Right ventricle myocardium superior (tissue), 1 donor: ENCODE data around the gene SLC35F6. TPM values are rescaled to one million over a fixed set of nuclear protein-coding genes. Genes with fewer than 3 reads are reported as not detected.
A peak's percentile ranks its signal among the peaks of the same experiment; 100 is the strongest.
"Not testable (repeated sequence)": the region's sequence is repeated elsewhere in the genome, so short reads cannot be mapped to it uniquely, and the experiment has no call there.

Experiments
- ATAC-seq: fragments of 200-7000 bp; cut with Tn5 transposase; one replicate; pipeline ENCODE4 v1.9.1; 2020; ENCODE audit warnings: mild to moderate bottlenecking; ENCODE audit not compliant: poor library complexity
- DNase-seq: peaks from one replicate; pipeline ENCODE4 v3.0.0-alpha.2; 2020
- intact Hi-C: fragments of 100-400 bp; cut with DNase I; formaldehyde crosslinking; loops from one replicate; pipeline ENCODE4 v1.11.2; 2022
- total RNA-seq: library from RNA; stranded (reverse); fragmentation: NEBNext Ultra II Directional; extraction: Animal tissue kit (Norgen Biotek cat#: 25700); gene quantifications from one replicate; pipeline ENCODE4 v1.2.1, GENCODE V29; 2021
- donor health status: DM: no; HTN: yes; CAD: no; lungs with severe emphysema.

SLC35F6 gene
- total RNA-seq, 1 donor from 2014 or later = 18.3 TPM

GRCh38 chr2:26772064-26773001 is 8.2 kb downstream of the SLC35F6 start:
- intact Hi-C loops = no loop called here
- ATAC-seq (peak; percentile 90), DNase-seq (peak; percentile 97)

GRCh38 chr2:26776195-26776800 is 12.2 kb downstream of the SLC35F6 start:
- no peak for DNase-seq
- intact Hi-C loops = no loop called here
- no peak for ATAC-seq

- DNase-seq (no peak), ATAC-seq (no peak)
- intact Hi-C loops = no loop called here
Measured at GRCh38 chr2:26778098-26778497, 14.0 kb downstream of the SLC35F6 start.

- DNase-seq = no peak
- ATAC-seq = no peak
- intact Hi-C loops = no loop called here
Measured at GRCh38 chr2:26778507-26778906, 14.4 kb downstream of the SLC35F6 start.

GRCh38 chr2:26780203-26780760 is 16.2 kb downstream of the SLC35F6 start:
- peak; percentile 28 for DNase-seq
- ATAC-seq = no peak
- intact Hi-C loops = no loop called here

- DNase-seq (no peak), ATAC-seq (no peak)
- intact Hi-C loops = no loop called here
Measured at GRCh38 chr2:26782876-26783704, 19.0 kb downstream of the SLC35F6 start.

GRCh38 chr2:26784570-26785234 is 20.6 kb downstream of the SLC35F6 start:
- ATAC-seq = no peak
- intact Hi-C loops = no loop called here
- no peak for DNase-seq

GRCh38 chr2:26785431-26786206 is 21.5 kb downstream of the SLC35F6 start, which contains the start of gene CENPA:
CENPA (plus strand) TSS chr2:26786056; CDS start chr2:26786197, 141 bp downstream.
- peak; percentile 97 for DNase-seq
- ATAC-seq = peak; percentile 98
- intact Hi-C loops = no loop called here

- no peak for DNase-seq
- intact Hi-C loops = no loop called here
- ATAC-seq = peak; percentile 8
Measured at GRCh38 chr2:26786207-26787028, 22.3 kb downstream of the SLC35F6 start.

- intact Hi-C loops = no loop called here
- no peak for DNase-seq
- peak; percentile 38 for ATAC-seq
Measured at GRCh38 chr2:26792720-26793119, 28.6 kb downstream of the SLC35F6 start.

- intact Hi-C loops = no loop called here
- ATAC-seq = no peak
- no peak for DNase-seq
Measured at GRCh38 chr2:26793518-26793917, 29.4 kb downstream of the SLC35F6 start.

- intact Hi-C loops, DNase-seq, ATAC-seq: not testable (repeated sequence)
Measured at GRCh38 chr2:26795135-26795534, 31.1 kb downstream of the SLC35F6 start.

GRCh38 chr2:26801328-26801727 is 37.2 kb downstream of the SLC35F6 start:
- DNase-seq (no peak), ATAC-seq (no peak)
- intact Hi-C loops = no loop called here

GRCh38 chr2:26801796-26802195 is 37.7 kb downstream of the SLC35F6 start:
- ATAC-seq (no peak), DNase-seq (no peak)
- intact Hi-C loops = no loop called here

- DNase-seq = no peak
- intact Hi-C loops = no loop called here
- no peak for ATAC-seq
Measured at GRCh38 chr2:26805241-26805676, 41.2 kb downstream of the SLC35F6 start.

- DNase-seq (no peak), ATAC-seq (no peak)
- intact Hi-C loops = no loop called here
Measured at GRCh38 chr2:26807788-26808460, 43.8 kb downstream of the SLC35F6 start.
